Stimulated activated CD8-positive, alpha-beta memory T cell treated with anti-CD3 and anti-CD28 coated beads, Interleukin-15, amount 100 ng/mL, for 48 hours (primary cell): ENCODE results near the gene RBKS.
"Not testable (repeated sequence)": the region's sequence is repeated elsewhere in the genome, so short reads cannot be mapped to it uniquely, and the experiment has no call there.

ENCODE experiments used
- DNase-seq, 2 donors: peaks; one replicate each; pipeline ENCODE4 v3.0.0-alpha.2; 2020; ENCODE audit warnings: low read depth in 2 of 2

The RBKS gene

DNA sequence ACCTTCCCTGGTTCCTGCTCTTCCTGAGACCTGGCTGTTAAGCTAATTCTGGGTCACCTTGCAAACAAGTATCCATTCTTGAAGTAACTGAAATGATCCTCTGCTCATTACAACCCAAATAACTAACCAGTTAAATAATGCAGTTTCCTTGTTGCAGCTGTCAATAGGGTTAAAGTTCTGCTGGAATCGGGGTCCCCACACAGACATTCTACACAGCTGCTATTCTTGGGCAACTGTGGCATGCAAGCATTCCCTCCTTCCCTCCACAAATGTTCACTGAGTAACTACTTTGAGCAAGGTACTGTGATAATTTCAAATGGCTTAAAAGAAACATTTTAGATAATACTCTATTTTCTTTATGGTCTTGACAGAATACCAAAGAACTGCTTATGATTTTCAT lies 17.1 kb downstream of the RBKS start:
- DNase-seq, result no peak

DNA sequence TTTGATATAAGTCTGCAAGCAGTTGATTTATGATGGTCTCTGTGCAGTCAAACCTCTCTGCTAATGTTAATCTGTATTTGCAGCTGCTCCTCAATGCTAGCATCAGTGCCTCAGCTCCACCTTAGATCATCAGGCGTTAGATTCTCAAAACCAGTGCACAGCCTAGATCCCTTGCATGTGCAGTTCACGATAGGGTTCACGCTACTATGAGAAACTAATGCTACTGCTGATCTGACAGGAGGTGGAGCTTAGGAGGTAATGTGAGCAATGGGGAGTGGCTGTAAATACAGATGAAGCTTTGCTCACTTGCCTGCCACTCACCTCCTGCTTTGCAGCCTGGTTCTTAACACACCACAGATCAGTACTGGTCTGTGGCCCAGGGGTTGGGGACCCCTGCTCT lies 18.4 kb downstream of the RBKS start:
- DNase-seq, result no peak

DNA sequence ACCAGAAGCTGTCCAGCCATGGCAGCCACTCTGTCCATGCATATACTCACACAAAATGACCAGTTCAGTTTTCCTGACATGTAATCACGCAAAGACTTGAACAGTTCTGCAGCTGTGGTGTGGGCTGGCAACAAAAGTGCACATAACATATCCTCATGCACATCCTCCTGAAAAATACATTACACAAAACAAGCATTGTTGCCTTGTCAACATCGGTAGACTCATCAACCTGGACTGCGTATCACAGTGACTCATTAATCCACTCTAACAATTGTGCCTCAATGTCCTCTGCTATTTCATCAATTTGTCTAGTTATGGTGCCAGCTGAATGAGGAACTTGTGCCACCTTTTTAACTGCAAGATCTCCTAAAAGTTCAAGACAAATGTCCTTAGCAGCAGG lies 19.5 kb downstream of the RBKS start:
- DNase-seq, result no peak

DNA sequence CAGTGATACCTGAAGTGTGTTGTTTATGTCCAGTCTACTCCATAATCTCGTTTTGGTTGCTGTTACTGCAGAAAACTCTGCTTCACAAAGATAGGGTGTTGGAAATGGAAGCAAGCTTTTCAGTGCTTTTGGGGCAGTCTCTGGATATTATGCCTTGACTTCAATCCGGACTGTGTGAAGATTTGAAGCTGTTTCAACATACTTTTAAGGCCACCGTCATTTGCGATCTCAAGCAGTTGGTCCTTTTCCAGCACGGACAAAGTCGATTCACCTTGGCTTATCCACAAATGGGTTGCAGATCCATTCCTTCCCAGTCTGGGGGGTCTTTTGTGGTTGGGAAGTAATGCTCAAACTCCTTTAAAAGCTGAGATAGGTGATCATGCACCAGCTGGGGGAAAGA lies 20.4 kb downstream of the RBKS start:
- no peak for DNase-seq

DNA sequence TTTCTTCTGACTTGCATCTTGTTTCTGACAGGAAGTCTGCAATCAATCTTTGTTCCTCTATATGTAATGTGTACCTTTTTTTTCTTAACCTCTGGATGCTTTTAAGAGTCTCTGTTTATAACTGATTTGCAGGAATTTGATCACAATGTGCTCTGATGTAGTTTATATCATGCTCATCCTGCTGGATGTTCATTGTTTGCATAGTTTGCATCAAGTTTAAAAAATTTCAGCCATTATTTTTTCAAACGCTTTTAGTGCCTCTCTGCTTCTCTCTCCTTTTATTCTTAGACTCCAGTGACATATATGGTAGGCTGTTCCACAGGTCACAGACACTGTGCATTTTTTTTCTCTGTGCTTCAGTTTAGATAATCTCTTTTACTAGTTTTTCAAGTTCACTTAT lies 23.9 kb downstream of the RBKS start:
- no peak for DNase-seq

DNA sequence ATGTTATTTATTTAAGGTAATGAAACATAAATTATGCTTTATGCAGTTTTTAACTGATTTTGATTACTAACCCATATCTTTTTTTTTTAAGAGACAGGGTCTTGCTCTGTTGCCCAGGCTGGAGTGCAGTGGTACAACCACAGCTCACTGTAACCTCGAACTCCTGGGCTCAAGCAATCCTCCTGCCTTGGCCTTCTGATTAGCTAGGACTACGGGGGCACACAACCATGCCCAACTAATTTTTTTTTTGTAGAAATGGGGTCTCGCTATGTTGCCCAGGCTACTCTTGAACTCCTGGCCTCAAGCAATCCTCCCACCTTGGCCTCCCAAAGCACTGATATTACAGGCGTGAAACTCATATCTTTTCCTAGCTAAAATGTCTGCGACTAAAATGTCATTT lies 26.2 kb downstream of the RBKS start:
- not testable (repeated sequence) for DNase-seq

DNA sequence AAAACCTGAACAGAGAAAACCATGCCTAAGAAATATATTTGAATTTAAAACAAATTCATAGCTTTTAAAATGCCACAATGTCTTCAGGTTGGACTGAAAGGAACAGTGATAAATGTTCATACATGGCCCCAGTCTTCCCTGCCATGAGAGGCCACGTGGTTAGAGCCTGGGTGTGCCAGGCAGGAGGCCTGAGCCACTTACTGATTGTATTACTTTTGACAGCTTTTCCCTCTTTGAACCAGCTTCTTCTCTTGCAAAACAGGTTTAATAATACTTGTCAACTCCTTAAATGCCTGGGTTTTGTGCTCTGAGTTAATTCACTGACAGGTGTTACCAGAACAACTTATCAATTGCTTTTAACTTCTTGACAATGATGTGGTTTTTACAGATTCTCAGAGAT lies 27.0 kb downstream of the RBKS start:
- no peak for DNase-seq

DNA sequence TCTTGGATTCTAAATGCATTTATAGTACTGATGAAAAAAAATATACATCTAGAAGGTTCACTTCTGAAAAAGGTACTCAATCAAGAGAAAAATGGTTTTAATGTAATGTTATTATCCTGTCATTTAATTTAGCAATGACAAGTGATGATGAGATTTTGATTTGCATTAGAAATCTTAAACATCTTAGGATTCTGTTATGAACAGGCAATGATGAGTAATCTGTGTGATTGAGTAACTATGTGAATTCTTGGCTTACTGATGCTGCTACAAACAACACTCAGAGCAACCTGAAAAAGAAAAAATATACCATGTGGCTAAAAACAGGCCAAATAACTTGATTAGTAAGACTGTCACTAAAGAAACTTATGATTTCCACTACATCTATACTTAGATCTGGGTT lies 30.1 kb downstream of the RBKS start:
- no peak for DNase-seq

DNA sequence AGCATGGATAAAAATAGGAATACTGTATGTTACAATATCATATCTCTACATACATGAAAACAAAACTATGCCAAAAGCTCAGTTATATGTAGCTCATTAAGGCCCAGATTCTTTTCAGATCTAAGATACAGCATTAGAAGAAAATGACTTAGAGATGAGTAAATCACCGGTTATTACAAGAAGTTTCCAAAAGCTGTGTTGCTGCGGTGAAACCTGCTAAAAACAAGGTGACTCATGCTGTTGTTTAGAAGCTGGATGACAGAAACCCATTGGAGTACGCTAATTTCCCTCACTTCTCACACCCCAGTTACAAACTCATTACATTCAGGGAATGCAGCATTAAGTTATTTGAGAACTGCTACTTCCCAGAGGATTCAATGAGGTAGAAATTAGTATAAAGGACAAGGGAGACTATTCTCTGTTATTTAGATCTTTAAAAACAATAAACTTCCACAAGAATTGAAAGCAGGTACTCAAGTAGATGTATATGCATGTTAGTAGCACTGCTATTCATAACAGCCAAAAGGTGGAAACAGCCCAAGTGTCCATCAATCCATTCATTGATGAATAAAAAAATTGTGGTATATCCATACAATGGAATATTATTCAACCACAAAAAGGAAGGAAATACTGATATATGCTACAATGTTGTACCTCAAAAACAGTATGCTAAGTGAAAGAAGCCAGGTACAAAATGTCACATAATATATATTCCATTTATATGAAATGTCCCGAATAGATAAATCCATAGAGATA lies 32.6 kb downstream of the RBKS start:
- DNase-seq, result no peak

DNA sequence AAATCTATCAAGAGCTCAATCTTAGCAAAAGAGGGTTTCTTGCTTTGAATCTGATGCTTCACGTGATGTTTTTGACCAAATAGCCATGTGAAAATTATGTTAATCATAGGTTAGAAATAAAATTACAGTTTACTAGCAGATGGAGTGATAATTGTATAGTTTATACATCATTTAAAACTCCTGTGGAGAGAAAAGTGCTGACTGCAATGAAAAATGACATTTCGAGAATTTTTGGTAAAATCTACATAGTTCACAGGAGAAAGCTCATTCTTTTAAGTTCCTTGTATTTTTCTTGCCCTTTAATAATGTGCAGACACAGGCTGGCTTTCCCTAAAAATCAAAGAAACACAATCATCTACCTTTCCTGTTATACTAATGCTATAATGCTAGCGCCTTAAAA lies 33.2 kb downstream of the RBKS start:
- DNase-seq, result no peak

DNA sequence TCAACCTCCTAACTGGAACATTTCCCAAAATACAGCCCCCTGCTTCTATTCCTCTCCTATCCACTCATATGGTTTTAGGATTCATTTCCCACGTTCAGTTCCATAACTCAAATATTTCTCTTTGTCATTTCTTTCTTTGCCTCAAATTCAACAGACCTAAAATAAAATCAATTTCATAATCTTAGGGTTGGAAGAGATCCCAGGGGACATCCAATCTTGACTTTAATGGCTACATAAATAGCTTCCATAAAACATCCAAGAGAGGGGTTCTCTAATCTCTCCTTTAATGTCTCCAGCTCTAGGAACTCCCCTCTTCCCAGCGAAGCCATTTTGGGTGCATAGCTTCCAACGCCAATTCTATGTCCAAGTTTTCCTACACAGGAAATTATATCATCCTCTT lies 33.8 kb downstream of the RBKS start:
- no peak for DNase-seq

DNA sequence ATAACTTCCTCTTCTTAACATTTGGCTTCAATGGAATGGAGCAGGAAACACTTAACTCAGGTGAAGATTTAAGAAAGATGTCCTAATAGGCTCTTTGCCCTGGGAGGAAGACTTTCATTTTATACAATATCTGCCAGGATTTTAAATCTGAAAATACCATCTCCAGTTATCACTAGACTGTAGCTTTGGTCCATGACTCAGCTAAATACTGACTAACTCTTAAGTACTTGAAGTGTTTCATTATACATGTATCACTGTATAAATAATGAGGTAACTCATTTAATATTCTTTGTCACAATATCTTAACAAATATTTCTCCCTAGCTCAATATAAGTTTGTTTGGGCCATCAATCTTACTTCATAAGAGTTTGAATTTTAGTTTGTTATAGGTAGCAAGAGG lies 34.7 kb downstream of the RBKS start:
- DNase-seq, result no peak

DNA sequence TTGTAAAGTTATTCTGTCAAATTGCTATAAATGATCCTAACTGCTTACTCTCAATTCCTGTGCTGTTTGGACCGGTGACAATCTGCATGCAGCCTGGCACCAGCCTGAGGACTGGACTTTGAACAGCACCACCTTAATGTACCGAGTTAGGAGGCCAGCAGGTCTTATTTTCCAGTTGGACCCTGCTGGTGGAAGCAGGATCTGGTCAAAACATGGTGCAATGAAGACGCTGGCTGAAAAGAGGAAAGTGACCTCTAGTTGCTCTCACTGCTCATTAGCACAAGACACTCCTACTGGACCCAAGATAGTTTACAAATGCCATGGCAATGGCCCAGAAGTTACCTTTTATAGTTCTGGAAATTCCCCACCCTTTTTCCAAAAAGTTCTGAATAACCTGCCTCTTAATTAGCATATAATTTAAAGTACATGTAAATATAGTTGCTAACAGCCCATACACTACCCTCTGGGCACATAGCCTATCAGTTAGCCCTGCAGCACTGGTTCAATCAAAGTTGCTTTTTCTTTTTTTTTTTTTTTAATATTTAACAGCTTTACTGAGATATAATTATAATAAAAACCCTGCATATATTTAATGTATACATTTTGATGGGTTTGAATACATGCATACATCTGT lies 35.8 kb downstream of the RBKS start:
- DNase-seq, result no peak

DNA sequence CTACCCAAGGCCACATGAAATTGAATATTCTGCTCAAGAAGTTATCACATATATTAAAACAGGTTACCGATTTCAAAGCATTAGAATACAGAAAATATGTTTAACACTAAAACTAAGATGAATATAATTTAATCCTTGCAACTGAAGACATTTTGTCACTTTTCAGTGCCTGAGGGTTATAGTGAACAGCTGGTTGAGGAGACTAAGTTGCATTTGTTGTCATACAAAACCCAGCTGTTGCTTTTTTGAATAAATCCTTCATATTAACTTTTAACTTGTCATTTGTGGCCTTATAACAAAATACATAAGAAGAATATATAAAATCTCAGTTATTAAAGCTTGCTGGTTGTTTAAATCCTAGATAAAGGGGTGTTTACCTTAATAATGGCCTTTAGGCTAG lies 37.5 kb downstream of the RBKS start:
- DNase-seq, result no peak

DNA sequence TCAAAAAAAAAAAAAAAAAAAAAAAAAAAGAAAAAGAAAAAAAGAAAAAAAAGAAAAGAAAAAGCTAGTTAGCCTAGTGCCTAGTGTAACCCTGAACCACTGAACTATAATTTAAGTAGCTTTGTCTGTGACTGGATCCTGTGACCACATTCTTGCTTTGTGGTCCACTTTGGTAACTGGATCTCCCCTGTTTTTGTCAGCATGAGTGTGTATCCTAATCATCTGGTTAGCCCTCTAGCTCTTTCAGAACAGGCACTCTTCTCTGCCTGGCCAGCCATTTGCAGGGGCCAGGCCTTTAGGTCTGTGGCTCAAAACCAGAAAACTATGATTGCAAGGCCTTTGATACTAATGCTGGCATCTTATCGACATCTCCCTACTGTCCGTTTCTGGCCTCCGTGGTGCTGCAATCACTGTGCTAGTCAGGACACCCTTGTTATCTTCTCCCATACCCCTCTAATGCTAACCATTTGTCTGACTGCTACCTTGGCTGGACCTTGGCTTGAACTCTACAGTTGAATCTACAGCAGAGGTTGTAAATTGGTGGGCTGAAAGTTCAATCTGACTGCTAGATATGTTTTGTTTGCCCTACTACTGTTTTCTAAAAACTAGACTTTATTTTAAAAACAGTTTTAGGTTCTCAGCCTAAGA lies 40.5 kb downstream of the RBKS start:
- no peak for DNase-seq

DNA sequence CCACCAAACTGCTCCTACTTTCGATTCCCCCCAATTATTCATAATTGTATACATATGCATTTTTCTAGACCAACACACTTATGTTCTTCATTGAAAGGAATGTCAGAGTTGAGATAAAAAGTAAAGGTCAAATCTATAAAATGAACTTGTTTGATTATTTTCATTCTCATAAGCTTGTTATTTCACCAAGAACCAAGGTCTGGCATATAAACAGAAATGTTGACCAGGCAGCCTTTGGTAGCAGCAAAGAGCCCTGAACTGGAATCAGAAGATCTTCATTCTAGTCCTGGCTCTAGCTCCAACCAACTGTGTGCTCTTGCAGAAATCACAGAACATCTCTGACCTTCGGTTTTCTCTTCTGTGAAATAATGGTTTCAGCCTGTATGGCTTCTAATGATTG lies 42.9 kb downstream of the RBKS start:
- DNase-seq, result no peak

DNA sequence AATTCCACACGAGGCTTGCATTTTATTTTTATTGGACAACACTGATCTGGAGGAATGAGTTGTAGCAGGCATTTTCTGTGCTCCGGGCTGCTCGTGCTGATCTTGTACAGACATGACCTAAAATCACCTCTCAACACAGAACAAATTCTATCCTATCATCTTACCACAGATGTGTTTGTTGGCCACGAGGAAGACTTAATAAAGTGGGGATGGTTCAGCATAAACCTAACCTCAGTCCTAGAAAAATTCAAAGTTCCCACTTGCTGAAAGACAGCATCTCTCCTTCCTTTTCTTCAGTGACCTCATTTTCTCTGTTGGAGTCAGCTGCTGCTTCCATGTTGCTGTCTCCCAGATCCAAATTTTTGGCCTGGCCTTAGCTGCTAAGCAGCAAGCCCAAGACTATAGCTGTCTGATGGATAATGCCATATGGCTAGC lies 45.3 kb downstream of the RBKS start:
- no peak for DNase-seq

DNA sequence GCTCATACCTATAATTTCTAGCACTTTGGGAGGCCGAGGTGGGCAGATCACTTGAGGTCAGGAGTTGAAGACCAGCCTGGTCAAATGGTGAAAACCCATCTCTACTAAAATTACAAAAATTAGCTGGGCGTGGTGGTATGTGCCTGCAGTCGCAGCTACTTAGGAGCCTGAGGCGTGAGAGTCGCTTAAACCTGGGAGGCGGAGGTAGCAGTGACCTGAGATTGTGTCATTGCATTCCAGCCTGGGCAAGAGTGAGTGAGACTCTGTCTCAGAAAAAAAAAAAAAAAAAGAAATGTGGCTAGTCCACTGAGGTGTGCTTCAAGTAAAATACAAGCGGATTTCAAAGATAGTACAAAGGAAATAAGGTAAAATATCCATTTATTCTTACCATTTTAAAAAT lies 46.2 kb downstream of the RBKS start:
- DNase-seq, result no peak

DNA sequence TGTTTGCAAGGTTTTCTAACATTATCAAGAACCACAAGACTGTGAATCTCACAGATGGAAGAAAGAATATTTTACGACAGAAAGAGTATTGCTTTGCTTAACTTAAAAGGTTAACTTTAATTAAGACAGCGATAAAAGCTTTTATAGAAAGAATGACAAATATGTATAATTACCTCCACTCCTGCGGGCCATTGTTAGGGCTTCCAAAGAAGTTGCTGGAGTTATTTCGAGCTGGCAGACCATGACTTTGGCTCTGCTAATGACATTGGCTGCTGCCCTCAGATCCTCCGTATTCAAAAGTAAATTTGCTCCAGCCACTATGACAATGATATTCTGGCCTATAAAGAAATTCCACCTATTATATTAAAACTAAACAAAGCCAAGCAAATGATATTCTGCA lies 47.3 kb downstream of the RBKS start:
- DNase-seq, result no peak

DNA sequence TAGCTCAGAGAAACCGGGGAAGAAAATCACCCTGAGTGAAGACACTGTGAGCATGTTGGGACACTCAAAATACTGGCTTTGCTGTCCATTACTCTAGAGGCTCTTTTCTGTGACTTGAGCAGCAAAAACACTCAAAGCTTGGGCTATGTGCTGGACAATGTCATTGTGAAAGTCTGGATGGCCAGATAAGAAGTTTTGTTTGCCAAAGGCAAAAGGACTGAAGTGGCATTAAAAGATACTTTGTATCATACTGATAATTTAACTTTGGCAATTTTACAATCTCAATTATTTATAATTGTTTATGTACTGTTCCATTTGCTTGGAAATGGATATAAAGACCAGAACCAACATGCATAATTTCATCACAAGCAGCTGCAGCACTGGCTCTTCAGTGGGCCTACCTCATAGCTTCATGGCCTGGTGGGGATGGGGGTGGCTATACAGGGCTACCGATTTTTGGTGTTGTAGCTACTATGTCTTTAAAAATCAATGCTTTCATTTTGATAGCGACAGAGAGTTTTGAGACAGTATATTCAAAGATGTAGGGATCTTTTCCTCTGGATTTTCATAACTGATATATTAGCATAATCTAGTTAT lies 51.1 kb downstream of the RBKS start:
- no peak for DNase-seq

DNA sequence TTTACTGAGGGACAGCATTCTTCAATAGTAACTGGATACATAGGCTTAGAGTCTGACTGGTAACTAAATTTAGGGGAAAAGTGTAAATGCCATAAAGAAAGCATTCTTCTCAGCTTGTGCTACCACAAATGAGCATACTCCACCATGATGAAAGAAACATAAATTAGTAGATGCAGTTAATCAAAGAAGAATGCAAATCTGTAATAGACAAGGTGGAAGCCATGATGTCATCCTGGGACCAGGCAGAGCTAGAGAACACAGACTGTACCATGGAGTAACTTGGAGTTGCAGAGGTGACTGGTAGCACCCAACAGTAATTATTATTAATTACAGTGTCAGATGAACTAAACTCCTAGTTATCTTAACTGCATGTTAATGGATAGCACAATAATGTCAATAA lies 51.7 kb downstream of the RBKS start:
- DNase-seq, result no peak

DNA sequence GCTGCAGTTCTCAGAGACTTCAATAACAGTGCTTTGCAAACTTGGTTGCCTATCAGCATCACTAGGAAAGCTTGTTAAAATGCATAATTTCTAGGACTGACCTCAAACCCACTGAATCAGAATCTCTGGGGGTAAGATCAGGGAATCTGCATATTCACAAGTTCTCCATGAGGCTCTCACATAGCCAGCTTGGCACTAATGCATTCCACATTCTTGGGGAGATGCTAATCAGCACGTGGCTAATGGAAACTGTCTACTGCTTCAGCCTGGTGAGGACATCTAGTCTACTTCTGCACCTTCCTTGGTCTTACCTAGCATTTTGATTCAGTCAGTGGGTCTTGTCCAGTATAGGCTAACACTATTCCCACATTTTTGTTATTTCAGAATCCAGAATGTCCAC lies 56.3 kb downstream of the RBKS start:
- no peak for DNase-seq

DNA sequence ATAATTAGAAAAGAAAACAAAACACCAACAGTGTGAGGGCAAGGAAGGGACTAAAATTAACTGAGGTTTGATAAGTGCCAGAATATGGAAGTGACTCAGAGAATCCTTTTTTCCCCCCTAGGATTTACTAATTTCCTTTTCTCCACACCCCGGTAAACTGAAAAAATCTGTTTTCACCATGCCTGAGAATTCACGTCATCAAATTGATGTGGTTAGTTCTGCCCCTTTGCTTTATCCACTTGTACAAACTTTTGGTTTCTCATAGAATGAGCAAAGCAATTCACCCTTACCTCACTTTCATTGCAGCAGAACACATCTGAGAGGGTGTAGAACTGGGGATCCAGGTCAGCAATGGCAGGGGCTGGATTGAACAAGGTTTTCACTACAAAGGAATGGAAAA lies 57.8 kb downstream of the RBKS start:
- DNase-seq, result no peak
